Fibroblast of skin of abdomen (primary cell): ENCODE results near the gene SUCLG1. TPM values are rescaled to one million over a fixed set of nuclear protein-coding genes. Genes with fewer than 3 reads are reported as not detected.
A peak's percentile ranks its signal among the peaks of the same experiment; 100 is the strongest.

Experiments
- DNase-seq: peaks from one replicate; pipeline ENCODE4 v3.0.0-alpha.2; 2013
- polyA plus RNA-seq, 2 experiments: library from polyadenylated mRNA; unstranded; fragments of 120-200 nt; gene quantifications; one replicate each; pipeline ENCODE4 v1.2.1, GENCODE V29; 2013; ENCODE audit not compliant: insufficient read length in 2 of 2

SUCLG1 gene
- polyA plus RNA-seq (2013, experiment 1 of 2; ENCODE audit: insufficient read length), result 60.1 TPM
- 64.1 TPM for polyA plus RNA-seq (2013, experiment 2 of 2; ENCODE audit: insufficient read length)

GRCh38 chr2:84459018-84459943 lies at the start of gene SUCLG1:
Gene SUCLG1 (minus strand): TSS chr2:84459280. CDS start chr2:84459269, 11 bp downstream.
- DNase-seq, result peak; percentile 83

GRCh38 chr2:84498150-84498799 lies 39.2 kb upstream of the SUCLG1 start:
- DNase-seq, result no peak

- no peak for DNase-seq
Measured at GRCh38 chr2:84497285-84497684, 38.2 kb upstream of the SUCLG1 start.

GRCh38 chr2:84496386-84496785 lies 37.3 kb upstream of the SUCLG1 start:
- no peak for DNase-seq

- peak; percentile 69 for DNase-seq
Measured at GRCh38 chr2:84495539-84496146, 36.6 kb upstream of the SUCLG1 start.

GRCh38 chr2:84494070-84494469 lies 35.0 kb upstream of the SUCLG1 start:
- DNase-seq, result peak; percentile 36

- peak; percentile 93 for DNase-seq
Measured at GRCh38 chr2:84493514-84493913, 34.4 kb upstream of the SUCLG1 start.

- no peak for DNase-seq
Measured at GRCh38 chr2:84492571-84492970, 33.5 kb upstream of the SUCLG1 start.

GRCh38 chr2:84491741-84492140 lies 32.7 kb upstream of the SUCLG1 start:
- DNase-seq, result no peak

- DNase-seq, result no peak
Measured at GRCh38 chr2:84491256-84491655, 32.2 kb upstream of the SUCLG1 start.

- peak; percentile 59 for DNase-seq
Measured at GRCh38 chr2:84487298-84487996, 28.4 kb upstream of the SUCLG1 start.

- peak; percentile 31 for DNase-seq
Measured at GRCh38 chr2:84486441-84487115, 27.5 kb upstream of the SUCLG1 start.

GRCh38 chr2:84483320-84483719 lies 24.2 kb upstream of the SUCLG1 start:
- DNase-seq, result no peak

GRCh38 chr2:84482603-84483002 lies 23.5 kb upstream of the SUCLG1 start:
- no peak for DNase-seq

- peak; percentile 51 for DNase-seq
Measured at GRCh38 chr2:84481702-84482101, 22.6 kb upstream of the SUCLG1 start.

GRCh38 chr2:84478867-84479266 lies 19.8 kb upstream of the SUCLG1 start:
- no peak for DNase-seq

GRCh38 chr2:84477886-84478285 lies 18.8 kb upstream of the SUCLG1 start:
- DNase-seq, result no peak

GRCh38 chr2:84474176-84474575 lies 15.1 kb upstream of the SUCLG1 start:
- DNase-seq, result no peak

- DNase-seq, result no peak
Measured at GRCh38 chr2:84472856-84473565, 13.9 kb upstream of the SUCLG1 start.

- peak; percentile 35 for DNase-seq
Measured at GRCh38 chr2:84472423-84472822, 13.3 kb upstream of the SUCLG1 start.

GRCh38 chr2:84467389-84467788 lies 8.3 kb upstream of the SUCLG1 start:
- DNase-seq, result no peak
